RWPE1 (cell line): ENCODE results near the gene CCDC85B.

Experiments used
- CTCF ChIA-PET: fragments of 350-600 bp; sonication (Branson Sonifier 250); formaldehyde crosslinking; extraction: SDS; loops from one replicate; lab custom pipeline; 2021; lab: Yijun Ruan, JAX
- POLR2A ChIA-PET: fragments of 400-600 bp; formaldehyde crosslinking; extraction: SDS; loops from one replicate; lab custom pipeline; 2020; ENCODE audit warnings: antibody characterized with exemption; ENCODE audit not compliant: low non-redundant PET; lab: Yijun Ruan, JAX
- DNase-seq: peaks from one replicate; pipeline ENCODE4 v3.0.0; 2012; ENCODE audit warnings: low spot score
- H3K27ac ChIP-seq: fragments of 450-650 bp; 2 replicates; pipeline ENCODE4 v1.5.1; 2017
- CTCF ChIP-seq: fragments of 450-650 bp; conservative IDR thresholded peaks from 2 replicates; pipeline ENCODE4 v1.5.1; 2017; ENCODE audit warnings: low read depth, mild to moderate bottlenecking

Gene CCDC85B

GRCh38 chr11:65859812-65860277 is 30.6 kb upstream of the CCDC85B start:
- H3K27ac ChIP-seq: peak overlapping the region; percentile 98
- CTCF ChIA-PET: interaction anchor here (0.5 to 2.6 kb wide), 9 partner anchors 8 to 188 kb away, joined by 3 to 15 read pairs (median 3); partner anchors contain the start of gene KAT5
- TF ChIP-seq CTCF: no peak
- POLR2A ChIA-PET: interaction anchor here (0.8 to 1.8 kb wide), 4 partner anchors 11 to 147 kb away, joined by 3 to 14 read pairs (median 5); partner anchors contain the start of genes CCDC85B, FIBP and KAT5
- no peak for DNase-seq

GRCh38 chr11:65860278-65861164 is 30.0 kb upstream of the CCDC85B start, which contains the start of gene MUS81:
MUS81 (plus strand) TSS chr11:65860433; CDS start chr11:65860754, 321 bp downstream.
- TF ChIP-seq CTCF: peak; percentile 94
- POLR2A ChIA-PET: interaction anchor here (0.8 to 1.8 kb wide), 4 partner anchors 11 to 148 kb away, joined by 3 to 6 read pairs (median 4); partner anchors contain the start of genes CCDC85B and KAT5
- peak within 1 kb of the TSS; percentile 98 for H3K27ac ChIP-seq
- CTCF ChIA-PET: interaction anchor here (0.5 to 2.6 kb wide), 12 partner anchors 9 to 189 kb away, joined by 3 to 15 read pairs (median 4); partner anchors contain the start of gene KAT5
- peak; percentile 95 for DNase-seq

GRCh38 chr11:65861165-65861505 is 29.3 kb upstream of the CCDC85B start:
- ChIA-PET CTCF (interaction anchor here (0.7 to 2.6 kb wide), 6 partner anchors 8 to 81 kb away, joined by 3 to 15 read pairs (median 5); no protein-coding TSS in a partner anchor), POLR2A (interaction anchor here (0.8 to 1.2 kb wide), 2 partner anchors 29 to 55 kb away, joined by 3 to 4 read pairs; partner anchors contain the start of gene CCDC85B)
- TF ChIP-seq CTCF: no peak
- H3K27ac ChIP-seq: peak overlapping the region; percentile 98
- DNase-seq: no peak

- CTCF ChIA-PET: interaction anchor here (0.7 to 2.6 kb wide), 3 partner anchors 12 to 273 kb away, joined by 4 to 15 read pairs (median 5); no protein-coding TSS in a partner anchor
- peak overlapping the region; percentile 98 for H3K27ac ChIP-seq
These were observed 28.8 kb upstream of the CCDC85B start for GRCh38 chr11:65861533-65862183.

GRCh38 chr11:65862191-65862735 is 28.2 kb upstream of the CCDC85B start:
- TF ChIP-seq CTCF: no peak
- peak overlapping the region; percentile 98 for H3K27ac ChIP-seq
- ChIA-PET CTCF (interaction anchor here (0.7 kb wide), 2 partner anchors 102 to 274 kb away, joined by 3 to 4 read pairs; no protein-coding TSS in a partner anchor), POLR2A (no interaction called here)
- no peak for DNase-seq

More at GRCh38 chr11:65861533-65862183, 28.8 kb upstream of the CCDC85B start:
- POLR2A ChIA-PET: interaction anchor here (0.8 kb wide), 1 partner anchor 54 kb away, joined by 3 read pairs; no protein-coding TSS in a partner anchor
- DNase-seq: no peak
- no peak for TF ChIP-seq CTCF
